Measurements from ENCODE around the gene DDX43. TPM values are rescaled to one million over a fixed set of nuclear protein-coding genes. Genes with fewer than 3 reads are reported as not detected.

Gene DDX43
- total RNA-seq: 1 to 10 TPM in 2 of 3 donors, not detected in 1; 1.2 to 2.6 TPM
- total RNA-seq (2013): 1.2 TPM

DNA sequence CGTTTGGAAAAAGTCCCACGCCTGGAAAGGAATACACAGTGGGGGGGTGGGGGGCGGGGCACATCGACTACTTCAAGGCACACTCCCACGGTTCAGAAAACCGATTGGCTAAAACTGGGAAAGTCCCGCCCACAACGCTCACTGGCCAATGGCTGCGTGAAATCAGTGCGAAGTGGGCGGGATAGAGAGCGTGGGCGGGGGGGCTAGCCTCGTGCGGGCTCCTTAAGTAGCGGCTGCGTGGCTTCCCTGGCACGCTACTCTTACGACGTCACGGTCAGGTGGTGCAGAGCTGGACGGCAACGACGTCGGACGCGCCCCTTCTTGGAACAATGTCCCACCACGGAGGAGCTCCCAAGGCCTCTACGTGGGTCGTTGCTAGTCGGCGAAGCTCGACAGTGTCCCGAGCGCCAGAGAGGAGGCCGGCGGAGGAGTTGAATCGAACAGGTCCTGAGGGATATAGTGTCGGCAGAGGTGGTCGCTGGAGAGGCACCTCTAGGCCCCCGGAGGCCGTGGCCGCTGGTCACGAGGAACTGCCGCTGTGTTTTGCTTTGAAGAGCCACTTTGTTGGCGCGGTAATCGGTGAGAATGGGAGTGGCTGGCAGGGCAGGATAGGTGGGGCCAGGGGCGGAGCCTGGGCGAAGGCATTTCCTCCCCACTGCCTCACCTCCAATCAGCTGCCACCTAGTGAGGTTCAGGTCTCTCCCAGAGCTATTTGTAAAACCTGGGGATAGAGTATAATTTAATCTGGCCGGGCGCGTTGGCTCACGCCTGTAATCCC, at the start of gene DDX43:
Gene DDX43, plus strand, starts transcription at position 252 of the 778 bp plus-strand sequence. Its CDS starts 78 bp downstream, at position 330.
- Histone ChIP-seq H3K27ac (ENCODE audit: low read length) (peak within 1 kb of the TSS; percentile 68), H3K4me1 (ENCODE audit: control insufficient read depth, insufficient read depth, low read length) (peaks cover 3% of the 10 kb centered on the region), H3K27me3 (ENCODE audit: control insufficient read depth, insufficient read depth, low read length) (no peaks in the 10 kb centered on the region), H3K4me3 (ENCODE audit: low read length) (peak within 1 kb of the TSS; percentile 21), H3K36me3 (ENCODE audit: control insufficient read depth, insufficient read depth, low read length) (no peaks in the 10 kb centered on the region), H3K9me3 (ENCODE audit: control insufficient read depth, insufficient read depth, low read length) (no peaks in the 10 kb centered on the region)
- Mint-ChIP-seq H3K4me1 (peaks cover 10 to 13% of the 10 kb centered on the region in 2 donors), H3K27me3 (ENCODE audit: low read depth in 2 of 2) (no peaks in the 10 kb centered on the region), H3K27ac (peak within 1 kb of the TSS; percentile 84 to 94), H3K4me3 (peak within 1 kb of the TSS; percentile 94), H3K36me3 (no peaks in the 10 kb centered on the region), H3K9me3 (no peaks in the 10 kb centered on the region)
- DNase-seq (peak; percentile 32 to 73), ATAC-seq (peak in 2 of 3 donors; percentile 89 to 90)
- intact Hi-C loops (cut with micrococcal nuclease): no loop called here
- WGBS (ENCODE audit: insufficient coverage): 85% methylated on average over 52 of the region's 54 CpGs
- TF ChIP-seq, protein P1, sequence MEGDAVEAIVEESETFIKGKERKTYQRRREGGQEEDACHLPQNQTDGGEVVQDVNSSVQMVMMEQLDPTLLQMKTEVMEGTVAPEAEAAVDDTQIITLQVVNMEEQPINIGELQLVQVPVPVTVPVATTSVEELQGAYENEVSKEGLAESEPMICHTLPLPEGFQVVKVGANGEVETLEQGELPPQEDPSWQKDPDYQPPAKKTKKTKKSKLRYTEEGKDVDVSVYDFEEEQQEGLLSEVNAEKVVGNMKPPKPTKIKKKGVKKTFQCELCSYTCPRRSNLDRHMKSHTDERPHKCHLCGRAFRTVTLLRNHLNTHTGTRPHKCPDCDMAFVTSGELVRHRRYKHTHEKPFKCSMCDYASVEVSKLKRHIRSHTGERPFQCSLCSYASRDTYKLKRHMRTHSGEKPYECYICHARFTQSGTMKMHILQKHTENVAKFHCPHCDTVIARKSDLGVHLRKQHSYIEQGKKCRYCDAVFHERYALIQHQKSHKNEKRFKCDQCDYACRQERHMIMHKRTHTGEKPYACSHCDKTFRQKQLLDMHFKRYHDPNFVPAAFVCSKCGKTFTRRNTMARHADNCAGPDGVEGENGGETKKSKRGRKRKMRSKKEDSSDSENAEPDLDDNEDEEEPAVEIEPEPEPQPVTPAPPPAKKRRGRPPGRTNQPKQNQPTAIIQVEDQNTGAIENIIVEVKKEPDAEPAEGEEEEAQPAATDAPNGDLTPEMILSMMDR (IDR thresholded peaks at IDR 0.05): no peak

DNA sequence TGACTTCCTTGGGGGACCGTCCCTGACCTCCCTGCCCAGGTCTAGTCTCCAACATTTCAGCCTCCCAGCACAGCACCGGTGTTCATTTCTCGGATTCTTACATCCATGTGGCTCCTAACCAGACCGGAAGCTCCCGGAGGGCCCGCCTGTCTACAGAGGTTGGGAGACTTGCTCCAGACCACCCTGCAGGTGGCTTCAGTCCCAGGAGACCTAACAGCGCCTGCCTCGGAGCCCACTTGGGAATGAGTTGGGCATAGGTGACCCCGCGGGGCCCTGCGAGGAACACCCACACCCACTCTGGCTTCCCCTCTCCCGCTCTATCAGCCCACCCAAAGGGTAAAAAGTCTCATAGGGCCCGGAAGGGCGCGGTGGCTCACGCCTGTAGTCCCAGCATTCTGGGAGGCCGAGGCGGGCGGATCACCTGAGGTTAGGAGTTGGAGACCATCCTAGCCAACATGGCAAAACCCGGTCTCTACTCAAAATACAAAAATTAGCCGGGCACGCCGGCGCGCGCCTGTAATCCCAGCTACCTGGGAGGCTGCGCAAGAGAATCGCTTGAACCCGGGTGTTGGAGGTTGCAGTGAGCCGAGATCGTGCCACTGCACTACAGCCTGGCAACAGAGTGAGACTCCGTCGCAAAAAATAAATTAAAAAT, 46.0 kb upstream of the DDX43 start:
- peaks cover 15 to 31% of the 10 kb centered on the region in 2 donors for H3K27me3 Mint-ChIP-seq (ENCODE audit: low read depth in 2 of 2)
- Histone ChIP-seq H3K36me3 (ENCODE audit: control insufficient read depth, insufficient read depth, low read length) (no peaks in the 10 kb centered on the region), H3K27me3 (ENCODE audit: control insufficient read depth, insufficient read depth, low read length) (peaks cover 18% of the 10 kb centered on the region), H3K4me3 (ENCODE audit: low read length) (no peak overlapping the region), H3K27ac (ENCODE audit: low read length) (no peak overlapping the region), H3K4me1 (ENCODE audit: control insufficient read depth, insufficient read depth, low read length) (peaks cover 3% of the 10 kb centered on the region), H3K9me3 (ENCODE audit: control insufficient read depth, insufficient read depth, low read length) (no peaks in the 10 kb centered on the region)
- peaks cover 6 to 7% of the 10 kb centered on the region in 2 donors for H3K4me1 Mint-ChIP-seq
- TF ChIP-seq, protein P1 (IDR thresholded peaks at IDR 0.05): no peak
- H3K27ac Mint-ChIP-seq: no peak overlapping the region
- no peak overlapping the region for H3K4me3 Mint-ChIP-seq
- ATAC-seq: no peak
- H3K36me3 Mint-ChIP-seq: no peaks in the 10 kb centered on the region
- 44% methylated on average over 31 of the region's 33 CpGs for WGBS (ENCODE audit: insufficient coverage)
- no peak for DNase-seq
- H3K9me3 Mint-ChIP-seq: no peaks in the 10 kb centered on the region
- intact Hi-C loops (cut with micrococcal nuclease): no loop called here

DNA sequence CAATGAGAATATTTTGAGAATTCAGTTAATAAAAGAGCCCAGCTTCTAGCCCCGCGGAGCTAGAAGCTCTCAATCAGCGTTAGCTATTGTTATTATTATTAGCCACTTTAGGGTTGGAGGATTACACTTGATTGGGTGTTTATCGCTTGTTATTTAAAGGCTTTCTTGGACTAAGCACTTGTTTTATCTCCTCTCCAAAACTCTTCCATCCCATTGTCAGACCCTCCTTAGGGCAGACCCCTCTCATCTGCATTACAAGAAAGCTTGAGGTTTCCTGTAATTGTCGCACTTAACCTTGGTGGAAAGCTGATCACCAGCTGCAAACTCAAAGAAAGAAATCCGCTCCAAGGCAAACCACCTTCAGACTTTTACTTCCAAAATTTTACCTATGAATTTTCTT, 45.3 kb upstream of the DDX43 start:
- intact Hi-C loops (cut with micrococcal nuclease): no loop called here
- ATAC-seq (no peak), DNase-seq (no peak)
- peaks cover 18% of the 10 kb centered on the region for H3K27me3 ChIP-seq (ENCODE audit: control insufficient read depth, insufficient read depth, low read length)
- H3K9me3 ChIP-seq (ENCODE audit: control insufficient read depth, insufficient read depth, low read length): no peaks in the 10 kb centered on the region
- Mint-ChIP-seq H3K27ac (no peak overlapping the region), H3K36me3 (no peaks in the 10 kb centered on the region), H3K4me1 (peaks cover 6 to 7% of the 10 kb centered on the region in 2 donors), H3K9me3 (no peaks in the 10 kb centered on the region), H3K27me3 (ENCODE audit: low read depth in 2 of 2) (peaks cover 15 to 31% of the 10 kb centered on the region in 2 donors), H3K4me3 (no peak overlapping the region)
- no peak overlapping the region for H3K4me3 ChIP-seq (ENCODE audit: low read length)
- H3K27ac ChIP-seq (ENCODE audit: low read length): no peak overlapping the region
- TF ChIP-seq, protein P1 (IDR thresholded peaks at IDR 0.05): no peak
- 14% methylated on average over 4 of the region's 6 CpGs for WGBS (ENCODE audit: insufficient coverage)
- H3K36me3 ChIP-seq (ENCODE audit: control insufficient read depth, insufficient read depth, low read length): no peaks in the 10 kb centered on the region
- peaks cover 3% of the 10 kb centered on the region for H3K4me1 ChIP-seq (ENCODE audit: control insufficient read depth, insufficient read depth, low read length)

Measured in natural killer cell (primary cell).